Adrenal gland (tissue), 12 donors: ENCODE measurements around the gene SPAG17. TPM values are rescaled to one million over a fixed set of nuclear protein-coding genes. Genes with fewer than 3 reads are reported as not detected.

Experiments used
- DNase-seq, 7 donors: peaks; one replicate each; pipeline ENCODE4 v3.0.0-alpha.2; 2019 to 2020
- H3K27ac ChIP-seq, 5 donors: fragments of 200-600 bp; sonication (generic) in 4 of 5; 1 replicate in 3 of 5; 2 replicates in 2 of 5; pipeline versions ENCODE4 v1.5.1 to v1.8.0; 2016 to 2020; ENCODE audit warnings: mild to moderate bottlenecking in 1 of 5
- H3K27me3 ChIP-seq: fragments of 200-600 bp; 2 replicates; pipeline ENCODE4 v1.8.0; 2021
- H3K36me3 ChIP-seq, 2 donors: fragments of 200-600 bp; replicated peaks in 1 of 2; 1 replicate in 1 of 2; 2 replicates in 1 of 2; pipeline versions ENCODE4 v1.5.1 to v1.8.0; 2018 to 2022
- H3K4me1 ChIP-seq, 2 donors: fragments of 200-600 bp; replicated peaks in 1 of 2; 1 replicate in 1 of 2; 2 replicates in 1 of 2; pipeline versions ENCODE4 v1.5.1 to v1.8.0; 2018 to 2021
- H3K4me3 ChIP-seq, 4 donors: fragments of 200-600 bp; sonication (generic) in 3 of 4; one replicate each; pipeline ENCODE4 v1.5.1; 2016 to 2018
- H3K9me3 ChIP-seq, 3 donors: fragments of 200-600 bp; sonication (generic) in 1 of 3; replicated peaks in 1 of 3; 1 replicate in 2 of 3; 2 replicates in 1 of 3; pipeline versions ENCODE4 v1.5.1 to v1.8.0; 2016 to 2021
- POLR2A ChIP-seq, 2 donors: fragments of 450-650 bp; IDR thresholded peaks; one replicate each; pipeline ENCODE4 v1.6.1; 2017; ENCODE audit warnings: antibody characterized with exemption in 2 of 2, mild to moderate bottlenecking in 2 of 2, moderate library complexity in 1 of 2
- WGBS, 4 donors: extraction: QIAGEN DNeasy Blood & Tissue Kit in 2 of 4; methylation state at CpG; one replicate each; pipeline versions ENCODE4 v1.1.5 to v1.1.7; 2013 to 2017; 5-methylcytosine and 5-hydroxymethylcytosine counted together
- intact Hi-C, 2 donors: fragments of 100-400 bp; cut with DNase I; formaldehyde crosslinking; loops; one replicate each; pipeline versions ENCODE4 v1.14.1 to v1.15.0; 2022 to 2023
- polyA plus RNA-seq, 3 donors: library from polyadenylated mRNA; stranded (reverse); fragments of 200-250 nt in 2 of 3; fragments of 350-450 nt in 1 of 3; fragmentation: Illumina TruSeq in 1 of 3; extraction: RNeasy Lipid Tissue Mini Kit (QIAGEN cat#74804) in 1 of 3; gene quantifications; one replicate each; pipeline ENCODE4 v1.2.3, GENCODE V29; 2013 to 2014
- total RNA-seq, 9 donors: library from RNA; depleted of rRNA in 4 of 9; stranded (reverse); fragments of >200 nt in 4 of 9; fragments of 120-200 nt in 1 of 9; fragmentation: NEBNext Ultra II Directional in 1 of 9; extraction: Animal tissue kit (Norgen Biotek cat#: 25700) in 1 of 9; gene quantifications; one replicate each; pipeline versions ENCODE4 v1.1.0 to v1.2.4, GENCODE V29; 2013 to 2023
- TF ChIP-seq, protein P1 (sequence below), 6 experiments: fragments of 450-650 bp in 4 of 6; fragments of 200-600 bp in 2 of 6; sonication (generic) in 1 of 6; IDR thresholded peaks; 1 replicate in 5 of 6; 2 replicates in 1 of 6; pipeline versions ENCODE4 v1.5.1 to v1.8.0; 2016 to 2021; ENCODE audit warnings: antibody characterized with exemption in 6 of 6, mild to moderate bottlenecking in 2 of 6, moderate library complexity in 1 of 6
- donor health status: healthy with polysubstance abuse.
- donor health status: Bipolar disorder and iron deficiency.
- donor health status: DM: yes; HTN: yes; CAD: no.
- donor health status: DM: no; HTN: no; CAD: no.
- donor health status: DM: no; HTN: no; CAD: no.
- donor health status: DM: yes; HTN: yes; CAD: no.

The SPAG17 gene
- total and polyA plus RNA-seq, 12 donors = 0.07 to 2.2 (median 0.57) TPM; not detected in 1

DNA sequence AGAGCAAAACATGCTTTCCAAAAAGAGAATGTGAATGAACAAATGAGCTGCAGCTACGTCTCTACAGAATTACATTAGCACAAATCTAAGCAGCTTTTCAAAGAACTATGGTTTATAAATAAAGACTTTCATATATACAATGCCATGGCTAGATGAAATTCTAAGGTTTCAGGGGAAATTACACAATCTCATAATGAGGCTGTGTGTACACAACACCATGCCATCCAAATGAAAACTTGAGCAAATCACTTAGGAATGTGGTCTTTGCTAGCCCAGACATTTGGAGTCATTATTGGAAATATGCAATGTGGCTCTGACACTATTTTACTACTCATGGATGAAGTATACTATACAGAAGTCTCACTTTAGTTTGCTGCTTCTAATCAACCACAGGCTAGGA is 37.5 kb downstream of the SPAG17 start:
- no peaks in the 10 kb centered on the region for H3K4me1 ChIP-seq
- H3K27me3 ChIP-seq = peaks cover 3% of the 10 kb centered on the region
- 47 to 62% (median 53%) methylated on average over 1 of the region's 1 CpG for WGBS, 4 donors
- TF ChIP-seq, protein P1, sequence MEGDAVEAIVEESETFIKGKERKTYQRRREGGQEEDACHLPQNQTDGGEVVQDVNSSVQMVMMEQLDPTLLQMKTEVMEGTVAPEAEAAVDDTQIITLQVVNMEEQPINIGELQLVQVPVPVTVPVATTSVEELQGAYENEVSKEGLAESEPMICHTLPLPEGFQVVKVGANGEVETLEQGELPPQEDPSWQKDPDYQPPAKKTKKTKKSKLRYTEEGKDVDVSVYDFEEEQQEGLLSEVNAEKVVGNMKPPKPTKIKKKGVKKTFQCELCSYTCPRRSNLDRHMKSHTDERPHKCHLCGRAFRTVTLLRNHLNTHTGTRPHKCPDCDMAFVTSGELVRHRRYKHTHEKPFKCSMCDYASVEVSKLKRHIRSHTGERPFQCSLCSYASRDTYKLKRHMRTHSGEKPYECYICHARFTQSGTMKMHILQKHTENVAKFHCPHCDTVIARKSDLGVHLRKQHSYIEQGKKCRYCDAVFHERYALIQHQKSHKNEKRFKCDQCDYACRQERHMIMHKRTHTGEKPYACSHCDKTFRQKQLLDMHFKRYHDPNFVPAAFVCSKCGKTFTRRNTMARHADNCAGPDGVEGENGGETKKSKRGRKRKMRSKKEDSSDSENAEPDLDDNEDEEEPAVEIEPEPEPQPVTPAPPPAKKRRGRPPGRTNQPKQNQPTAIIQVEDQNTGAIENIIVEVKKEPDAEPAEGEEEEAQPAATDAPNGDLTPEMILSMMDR (IDR thresholded peaks at IDR 0.05) = no peak
- TF ChIP-seq POLR2A (IDR thresholded peaks at IDR 0.05) = no peak
- intact Hi-C loops = no loop called here
- H3K36me3 ChIP-seq = no peaks in the 10 kb centered on the region
- H3K9me3 ChIP-seq = no peaks in the 10 kb centered on the region
- no peak overlapping the region for H3K27ac ChIP-seq
- H3K4me3 ChIP-seq = no peak overlapping the region
- no peak for DNase-seq

DNA sequence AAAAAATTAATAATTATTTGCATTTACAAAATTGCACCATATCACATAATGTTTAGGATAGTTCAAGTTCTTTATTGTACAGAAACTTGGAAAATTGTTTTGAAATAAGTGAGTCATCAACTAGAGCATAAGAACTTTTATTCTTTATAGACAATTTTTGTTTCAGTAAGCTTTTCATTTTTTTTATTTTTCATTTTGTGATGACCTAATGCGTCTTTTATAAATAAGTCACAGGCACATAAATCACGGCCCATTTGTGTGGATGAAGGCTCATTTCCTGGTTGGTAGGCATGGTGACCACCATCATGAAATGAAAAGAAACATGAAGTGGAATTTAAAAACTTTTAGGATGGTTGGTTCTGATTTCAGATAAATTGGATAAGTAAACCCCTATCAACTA is 39.3 kb downstream of the SPAG17 start:
- intact Hi-C loops = no loop called here
- Histone ChIP-seq H3K4me1 (no peaks in the 10 kb centered on the region), H3K36me3 (no peaks in the 10 kb centered on the region), H3K9me3 (no peaks in the 10 kb centered on the region), H3K4me3 (no peak overlapping the region), H3K27me3 (peaks cover 6% of the 10 kb centered on the region), H3K27ac (no peak overlapping the region)
- WGBS, 4 donors = 75 to 84% (median 82%) methylated on average over 2 of the region's 2 CpGs
- no peak for DNase-seq
- no peak for TF ChIP-seq POLR2A (IDR thresholded peaks at IDR 0.05)
- TF ChIP-seq, protein P1 (IDR thresholded peaks at IDR 0.05) = no peak

DNA sequence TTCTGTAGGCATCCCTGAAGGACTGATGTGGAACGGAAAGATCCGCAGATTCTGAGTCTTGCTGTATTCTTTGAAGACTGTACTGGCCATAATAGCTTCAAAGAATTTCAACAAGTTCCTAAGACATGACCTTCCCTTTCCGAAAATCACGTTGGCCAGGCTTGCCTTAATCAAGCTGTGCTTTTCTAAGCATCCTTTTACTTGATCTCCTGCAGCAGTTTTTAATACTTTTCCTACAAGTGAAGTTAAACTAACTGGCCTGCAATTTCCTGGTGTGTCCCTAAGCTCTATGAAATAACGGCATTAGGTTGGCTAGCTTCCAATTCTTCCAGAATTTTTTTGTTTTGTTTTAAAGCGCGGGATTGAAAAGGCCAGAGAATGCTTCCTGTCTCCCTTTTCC is 40.3 kb downstream of the SPAG17 start:
- Histone ChIP-seq H3K4me1 (no peaks in the 10 kb centered on the region), H3K27ac (no peak overlapping the region), H3K9me3 (no peaks in the 10 kb centered on the region), H3K4me3 (no peak overlapping the region), H3K36me3 (no peaks in the 10 kb centered on the region), H3K27me3 (peaks cover 6% of the 10 kb centered on the region)
- WGBS, 4 donors = 54 to 65% (median 59%) methylated on average over 7 of the region's 7 CpGs
- no peak for DNase-seq
- intact Hi-C loops = no loop called here
- TF ChIP-seq, protein P1 (IDR thresholded peaks at IDR 0.05) = no peak
- TF ChIP-seq POLR2A (IDR thresholded peaks at IDR 0.05) = no peak

DNA sequence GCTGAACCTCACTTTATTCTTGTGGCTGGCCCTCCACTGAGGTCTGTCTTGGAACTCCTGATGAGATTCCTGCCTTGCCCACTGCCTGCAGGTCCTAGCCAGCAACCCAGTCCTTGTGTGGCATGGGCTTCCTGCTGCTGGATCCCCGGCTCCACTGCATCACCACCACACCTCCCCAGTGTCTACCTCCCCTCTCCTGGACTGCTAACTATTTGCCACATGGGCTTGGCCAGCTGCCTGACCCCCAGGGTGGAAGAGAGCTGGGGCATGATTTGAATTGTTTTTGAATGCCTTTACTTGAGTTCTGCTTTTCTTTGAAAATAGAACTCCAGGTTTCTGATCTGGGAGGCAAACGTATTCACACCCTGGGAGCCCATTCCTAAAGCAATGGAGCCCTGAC is 41.2 kb downstream of the SPAG17 start:
- Histone ChIP-seq H3K9me3 (no peaks in the 10 kb centered on the region), H3K27me3 (peaks cover 6% of the 10 kb centered on the region), H3K36me3 (no peaks in the 10 kb centered on the region), H3K4me1 (no peaks in the 10 kb centered on the region), H3K4me3 (no peak overlapping the region), H3K27ac (no peak overlapping the region)
- intact Hi-C loops = no loop called here
- DNase-seq = no peak
- WGBS, 4 donors = 61 to 86% (median 75%) methylated on average over 2 of the region's 2 CpGs
- TF ChIP-seq, protein P1 (IDR thresholded peaks at IDR 0.05) = no peak
- TF ChIP-seq POLR2A (IDR thresholded peaks at IDR 0.05) = no peak
